PFSK-1 (cell line): ENCODE data around the gene HPCAL4.

Experiments
- SIN3A ChIP-seq: IDR thresholded peaks from 2 replicates; pipeline ENCODE4 v1.6.1; 2012; ENCODE audit warnings: mild to moderate bottlenecking, low read length, moderate library complexity, borderline replicate concordance; ENCODE audit not compliant: insufficient read depth
- TAF1 ChIP-seq: IDR thresholded peaks from 2 replicates; pipeline ENCODE4 v1.6.1; 2012; ENCODE audit warnings: low read length, control low read depth, borderline replicate concordance; ENCODE audit not compliant: insufficient read depth

DNA sequence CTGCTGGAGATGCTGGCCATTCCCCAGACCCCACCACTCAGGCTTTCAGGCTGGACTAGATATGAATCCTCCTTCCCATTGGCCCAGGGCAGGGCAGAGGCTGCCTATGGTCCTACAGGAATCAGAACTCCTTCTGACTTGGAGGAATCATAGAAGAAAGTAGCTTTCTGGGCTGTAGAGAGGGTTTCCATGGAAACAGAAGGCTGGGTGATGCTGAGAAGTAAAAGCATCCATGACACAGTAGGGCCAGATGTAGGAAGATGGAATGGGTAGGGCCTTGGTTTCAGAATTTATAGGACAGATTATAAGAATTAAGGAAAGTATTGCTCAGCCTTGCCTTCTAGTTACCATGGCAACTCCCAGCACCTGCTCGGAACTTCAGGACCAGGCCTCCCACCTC lies 28.4 kb downstream of the HPCAL4 start:
- TF ChIP-seq TAF1 (no peak), SIN3A (no peak)
